ENCODE measurements around the gene PPFIA2. TPM values are rescaled to one million over a fixed set of nuclear protein-coding genes. Genes with fewer than 3 reads are reported as not detected.

Gene PPFIA2
- total and polyA plus RNA-seq, 10 of the 15 experiments (the other 5 are each of a cell fraction or from before 2014, with no cell fraction given): 0.06 to 0.39 (median 0.18) TPM; not detected in 6

- no TSS peak for BruUV-seq (replicated peaks)
- ATAC-seq (no peak), DNase-seq (ENCODE audit: low read depth, low spot score) (no peak), FAIRE-seq (no peak)
- WGBS (ENCODE audit: insufficient coverage, insufficient replicate concordance, low lambda C conversion rate, missing lambda C conversion rate): 12% methylated on average over 4 of the region's 4 CpGs
- no peaks in the 10 kb centered on the region for H3K27me3 ChIP-seq (replicated peaks in 1 of 2; ENCODE audit: control insufficient read depth in 2 of 2, insufficient read depth in 2 of 2, low read length in 1 of 2)
- no peaks in the 10 kb centered on the region for H3K36me3 ChIP-seq (ENCODE audit: control insufficient read depth in 2 of 2, insufficient read depth in 2 of 2, low read length in 1 of 2)
- TF ChIP-seq, protein P1, sequence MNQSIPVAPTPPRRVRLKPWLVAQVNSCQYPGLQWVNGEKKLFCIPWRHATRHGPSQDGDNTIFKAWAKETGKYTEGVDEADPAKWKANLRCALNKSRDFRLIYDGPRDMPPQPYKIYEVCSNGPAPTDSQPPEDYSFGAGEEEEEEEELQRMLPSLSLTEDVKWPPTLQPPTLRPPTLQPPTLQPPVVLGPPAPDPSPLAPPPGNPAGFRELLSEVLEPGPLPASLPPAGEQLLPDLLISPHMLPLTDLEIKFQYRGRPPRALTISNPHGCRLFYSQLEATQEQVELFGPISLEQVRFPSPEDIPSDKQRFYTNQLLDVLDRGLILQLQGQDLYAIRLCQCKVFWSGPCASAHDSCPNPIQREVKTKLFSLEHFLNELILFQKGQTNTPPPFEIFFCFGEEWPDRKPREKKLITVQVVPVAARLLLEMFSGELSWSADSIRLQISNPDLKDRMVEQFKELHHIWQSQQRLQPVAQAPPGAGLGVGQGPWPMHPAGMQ (IDR thresholded peaks at IDR 0.05; ENCODE audit: borderline replicate concordance): no peak
- no peak for TF ChIP-seq BACH1 (IDR thresholded peaks at IDR 0.05; ENCODE audit: borderline replicate concordance)
- TF ChIP-seq, protein P2, sequence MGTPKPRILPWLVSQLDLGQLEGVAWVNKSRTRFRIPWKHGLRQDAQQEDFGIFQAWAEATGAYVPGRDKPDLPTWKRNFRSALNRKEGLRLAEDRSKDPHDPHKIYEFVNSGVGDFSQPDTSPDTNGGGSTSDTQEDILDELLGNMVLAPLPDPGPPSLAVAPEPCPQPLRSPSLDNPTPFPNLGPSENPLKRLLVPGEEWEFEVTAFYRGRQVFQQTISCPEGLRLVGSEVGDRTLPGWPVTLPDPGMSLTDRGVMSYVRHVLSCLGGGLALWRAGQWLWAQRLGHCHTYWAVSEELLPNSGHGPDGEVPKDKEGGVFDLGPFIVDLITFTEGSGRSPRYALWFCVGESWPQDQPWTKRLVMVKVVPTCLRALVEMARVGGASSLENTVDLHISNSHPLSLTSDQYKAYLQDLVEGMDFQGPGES (IDR thresholded peaks at IDR 0.05): no peak
- H4K20me1 ChIP-seq (ENCODE audit: control insufficient read depth, insufficient read depth): no peaks in the 10 kb centered on the region
- H3K4me2 ChIP-seq (ENCODE audit: control insufficient read depth, insufficient read depth): no peak overlapping the region
- POLR2A ChIA-PET: no interaction called here
- in situ Hi-C loops (cut with MboI) (no loop called here), intact Hi-C loops (cut with micrococcal nuclease; ENCODE audit: unreplicated experiment) (no loop called here)
- SMC1A ChIA-PET (ENCODE audit: uncharacterized antibody, unreplicated experiment): interaction anchor here (0.9 kb wide), 1 partner anchor 14 kb away, joined by 3 read pairs; no protein-coding TSS in a partner anchor
- H3K9ac ChIP-seq (ENCODE audit: control insufficient read depth, insufficient read depth, low read length): no peak overlapping the region
- H3K4me3 ChIP-seq: no peak overlapping the region
- RAD21 ChIA-PET (ENCODE audit: unreplicated experiment): no interaction called here
- no peak overlapping the region for H3K27ac ChIP-seq (ENCODE audit: control insufficient read depth, insufficient read depth)
- H3K79me2 ChIP-seq (ENCODE audit: control insufficient read depth, insufficient read depth, low read length): no peaks in the 10 kb centered on the region
- no peaks in the 10 kb centered on the region for H3K4me1 ChIP-seq (ENCODE audit: control insufficient read depth, insufficient read depth, low read length)
- H2AFZ ChIP-seq (ENCODE audit: control insufficient read depth, low read depth, low read length): no peak overlapping the region
- CTCF ChIA-PET: interaction anchor here (0.6 kb wide), 2 partner anchors 46 to 561 kb away, joined by 3 read pairs; no protein-coding TSS in a partner anchor
- no peaks in the 10 kb centered on the region for H3K9me3 ChIP-seq (replicated peaks; ENCODE audit: control insufficient read depth, insufficient read depth, low read length)
Observed at GRCh38 chr12:81542065-81543010, 216.8 kb downstream of the PPFIA2 start.

Measured in GM12878 (cell line).